Stimulated activated CD4-positive, alpha-beta T cell treated with anti-CD3 and anti-CD28 coated beads, Interleukin-1b, Interleukin-23, amount 100 ng/mL, for 4 hours (primary cell): Measurements from ENCODE around the gene TMEM74B.
A peak's percentile ranks its signal among the peaks of the same experiment; 100 is the strongest.
"Not testable (repeated sequence)": the region's sequence is repeated elsewhere in the genome, so short reads cannot be mapped to it uniquely, and the experiment has no call there.

ENCODE experiments used
- DNase-seq, 2 donors: peaks; one replicate each; pipeline ENCODE4 v3.0.0-alpha.2; 2020; ENCODE audit warnings: low read depth in 2 of 2

TMEM74B gene

GRCh38 chr20:1184638-1185315 lies at the start of gene TMEM74B:
TMEM74B (minus strand) TSS chr20:1184981; CDS start chr20:1183801, 1,180 bp downstream.
- no peak for DNase-seq

GRCh38 chr20:1232286-1233111 lies 47.7 kb upstream of the TMEM74B start:
- DNase-seq: no peak

- no peak for DNase-seq
Measured at GRCh38 chr20:1229541-1229940, 44.8 kb upstream of the TMEM74B start.

- peak; percentile 78 to 88 for DNase-seq
Measured at GRCh38 chr20:1225783-1226654, 41.2 kb upstream of the TMEM74B start, which contains the start of gene RAD21L1. RAD21L1 (plus strand) TSS chr20:1226044; CDS start chr20:1228454, 2,410 bp downstream.

GRCh38 chr20:1225263-1225782 lies 40.5 kb upstream of the TMEM74B start:
- no peak for DNase-seq

- DNase-seq: no peak
Measured at GRCh38 chr20:1224205-1224890, 39.6 kb upstream of the TMEM74B start.

- not testable (repeated sequence) for DNase-seq
Measured at GRCh38 chr20:1222750-1223149, 38.0 kb upstream of the TMEM74B start.

- not testable (repeated sequence) for DNase-seq
Measured at GRCh38 chr20:1216527-1217427, 32.0 kb upstream of the TMEM74B start.

GRCh38 chr20:1215386-1216170 lies 30.8 kb upstream of the TMEM74B start:
- peak; percentile 22 to 35 for DNase-seq

GRCh38 chr20:1214838-1215261 lies 30.1 kb upstream of the TMEM74B start:
- DNase-seq: no peak

- DNase-seq: peak; percentile 39 to 55
Measured at GRCh38 chr20:1212607-1213396, 28.0 kb upstream of the TMEM74B start.

GRCh38 chr20:1212023-1212422 lies 27.2 kb upstream of the TMEM74B start:
- DNase-seq: no peak

- DNase-seq: no peak
Measured at GRCh38 chr20:1210501-1210900, 25.7 kb upstream of the TMEM74B start.

GRCh38 chr20:1209447-1210387 lies 24.9 kb upstream of the TMEM74B start:
- DNase-seq: no peak

GRCh38 chr20:1207293-1207878 lies 22.6 kb upstream of the TMEM74B start:
- DNase-seq: no peak

GRCh38 chr20:1206366-1207148 lies 21.8 kb upstream of the TMEM74B start:
- no peak for DNase-seq
